Liver (tissue), 3 donors: ENCODE data around the gene ECM2.

Source experiments
- ATF3 ChIP-seq: IDR thresholded peaks from 2 replicates; pipeline ENCODE4 v1.6.1; 2016; ENCODE audit warnings: antibody characterized with exemption
- CTCF ChIP-seq: fragments of 150-350 bp; IDR thresholded peaks from 2 replicates; pipeline ENCODE4 v1.5.1; 2017; ENCODE audit warnings: improper control_type of control experiment, low read depth, low read length; ENCODE audit not compliant: missing input control
- EGR1 ChIP-seq, 2 donors: IDR thresholded peaks; 2 replicates each; pipeline ENCODE4 v1.6.1; 2016 to 2018; ENCODE audit warnings: antibody characterized with exemption in 2 of 2, low read depth in 2 of 2
- GABPA ChIP-seq, 2 donors: IDR thresholded peaks in 1 of 2; conservative IDR thresholded peaks in 1 of 2; 2 replicates each; pipeline ENCODE4 v1.6.1; 2016; ENCODE audit warnings: antibody characterized with exemption in 2 of 2, mild to moderate bottlenecking in 1 of 2, moderate library complexity in 1 of 2
- HNF4A ChIP-seq, 2 donors: conservative IDR thresholded peaks; 2 replicates each; pipeline ENCODE4 v1.6.1; 2016; ENCODE audit warnings: antibody characterized with exemption in 2 of 2, mild to moderate bottlenecking in 2 of 2
- JUND ChIP-seq, 2 donors: IDR thresholded peaks; 2 replicates each; pipeline ENCODE4 v1.6.1; 2016; ENCODE audit warnings: antibody characterized with exemption in 2 of 2
- MAX ChIP-seq: IDR thresholded peaks from 2 replicates; pipeline ENCODE4 v1.6.1; 2016; ENCODE audit warnings: antibody characterized with exemption
- RAD21 ChIP-seq, 2 donors: IDR thresholded peaks; 2 replicates each; pipeline ENCODE4 v1.6.1; 2016; ENCODE audit warnings: antibody characterized with exemption in 2 of 2, mild to moderate bottlenecking in 2 of 2
- REST ChIP-seq: IDR thresholded peaks from 2 replicates; pipeline ENCODE4 v1.6.1; 2016; ENCODE audit warnings: antibody characterized with exemption, mild to moderate bottlenecking
- RXRA ChIP-seq, 2 donors: IDR thresholded peaks; 2 replicates each; pipeline ENCODE4 v1.6.1; 2017 to 2018; ENCODE audit warnings: antibody characterized with exemption in 2 of 2, mild to moderate bottlenecking in 1 of 2
- SP1 ChIP-seq: IDR thresholded peaks from 2 replicates; pipeline ENCODE4 v1.6.1; 2018; ENCODE audit warnings: antibody characterized with exemption, mild to moderate bottlenecking
- TAF1 ChIP-seq: conservative IDR thresholded peaks from 2 replicates; pipeline ENCODE4 v1.6.1; 2016; ENCODE audit warnings: antibody characterized with exemption, mild to moderate bottlenecking
- YY1 ChIP-seq: IDR thresholded peaks from 2 replicates; pipeline ENCODE4 v1.6.1; 2016; ENCODE audit warnings: antibody characterized with exemption, mild to moderate bottlenecking
- ZBTB33 ChIP-seq: IDR thresholded peaks from 2 replicates; pipeline ENCODE4 v1.6.1; 2016; ENCODE audit warnings: antibody characterized with exemption
- donor health status: healthy.
- donor health status: healthy.

- no peak for TF ChIP-seq CTCF
- TF ChIP-seq EGR1 (IDR thresholded peaks at IDR 0.05; ENCODE audit: low read depth in 2 of 2), result no peak
- TF ChIP-seq HNF4A (conservative IDR thresholded peaks at IDR 0.05), result no peak
- TF ChIP-seq SP1, result no peak
- TF ChIP-seq GABPA (IDR thresholded peaks at IDR 0.05 in 1 of 2, conservative IDR thresholded peaks at IDR 0.05 in 1 of 2), result no peak
- no peak for TF ChIP-seq JUND (IDR thresholded peaks at IDR 0.05)
- TF ChIP-seq TAF1, result no peak
- no peak for TF ChIP-seq RXRA (IDR thresholded peaks at IDR 0.05)
- TF ChIP-seq MAX, result no peak
- TF ChIP-seq REST, result no peak
- no peak for TF ChIP-seq RAD21 (IDR thresholded peaks at IDR 0.05)
- no peak for TF ChIP-seq ZBTB33
- no peak for TF ChIP-seq ATF3
- TF ChIP-seq YY1, result no peak
Observed at GRCh38 chr9:92476962-92477361, 58.8 kb downstream of the ECM2 start.
